ENCODE results near the gene RAB1A.

Gene RAB1A

GRCh38 chr2:65114921-65115320 lies 15.0 kb downstream of the RAB1A start:
- H3K4me2 ChIP-seq (ENCODE audit: low read depth, low read length), result no peak overlapping the region
- no peak overlapping the region for H3K4me3 ChIP-seq (ENCODE audit: low read length)
- no peaks in the 10 kb centered on the region for H3K9me2 ChIP-seq (replicated peaks; ENCODE audit: insufficient read depth, low read length)
- H3K27ac ChIP-seq (ENCODE audit: low read length), result no peak overlapping the region
- no peaks in the 10 kb centered on the region for H3K9me3 ChIP-seq (replicated peaks; ENCODE audit: insufficient read depth, low read length)
- no peak overlapping the region for H2AFZ ChIP-seq (ENCODE audit: low read length)
- DNase-seq, result no peak
- H3K9ac ChIP-seq (ENCODE audit: low read length), result no peak overlapping the region
- peaks cover 60% of the 10 kb centered on the region for H4K20me1 ChIP-seq (ENCODE audit: insufficient read depth, low read length)
- H3K79me2 ChIP-seq (ENCODE audit: low read length), result peaks cover 99% of the 10 kb centered on the region
- no peaks in the 10 kb centered on the region for H3K4me1 ChIP-seq (ENCODE audit: low read length)
- no peaks in the 10 kb centered on the region for H3K36me3 ChIP-seq (replicated peaks; ENCODE audit: insufficient read depth, low read length)
- TF ChIP-seq EZH2phosphoT487 (IDR thresholded peaks at IDR 0.05; ENCODE audit: low read length) (no peak), CTCF (IDR thresholded peaks at IDR 0.05; ENCODE audit: low read length) (no peak), EZH2 (optimal IDR thresholded peaks at IDR 0.05; ENCODE audit: low read depth, low read length) (no peak)
- H3K27me3 ChIP-seq (replicated peaks; ENCODE audit: insufficient read depth, low read length), result no peaks in the 10 kb centered on the region
- no peaks in the 10 kb centered on the region for H3F3A ChIP-seq (ENCODE audit: insufficient read depth, low read length)

- DNase-seq, result no peak
- Histone ChIP-seq H2AFZ (ENCODE audit: low read length) (no peak overlapping the region), H3K9ac (ENCODE audit: low read length) (no peak overlapping the region), H3K9me3 (replicated peaks; ENCODE audit: insufficient read depth, low read length) (no peaks in the 10 kb centered on the region), H3K79me2 (ENCODE audit: low read length) (peaks cover 99% of the 10 kb centered on the region), H3K4me3 (ENCODE audit: low read length) (no peak overlapping the region), H3K4me1 (ENCODE audit: low read length) (no peaks in the 10 kb centered on the region), H3K27ac (ENCODE audit: low read length) (no peak overlapping the region), H4K20me1 (ENCODE audit: insufficient read depth, low read length) (peaks cover 60% of the 10 kb centered on the region), H3K27me3 (replicated peaks; ENCODE audit: insufficient read depth, low read length) (no peaks in the 10 kb centered on the region), H3K4me2 (ENCODE audit: low read depth, low read length) (no peak overlapping the region), H3K9me2 (replicated peaks; ENCODE audit: insufficient read depth, low read length) (no peaks in the 10 kb centered on the region), H3K36me3 (replicated peaks; ENCODE audit: insufficient read depth, low read length) (no peaks in the 10 kb centered on the region), H3F3A (ENCODE audit: insufficient read depth, low read length) (no peaks in the 10 kb centered on the region)
- TF ChIP-seq CTCF (IDR thresholded peaks at IDR 0.05; ENCODE audit: low read length) (no peak), EZH2 (optimal IDR thresholded peaks at IDR 0.05; ENCODE audit: low read depth, low read length) (no peak), EZH2phosphoT487 (IDR thresholded peaks at IDR 0.05; ENCODE audit: low read length) (no peak)
Measured at GRCh38 chr2:65113816-65114215, 16.1 kb downstream of the RAB1A start.

- Histone ChIP-seq H3K9ac (ENCODE audit: low read length) (no peak overlapping the region), H3K9me2 (replicated peaks; ENCODE audit: insufficient read depth, low read length) (no peaks in the 10 kb centered on the region), H3K36me3 (replicated peaks; ENCODE audit: insufficient read depth, low read length) (no peaks in the 10 kb centered on the region), H2AFZ (ENCODE audit: low read length) (no peak overlapping the region), H3K4me1 (ENCODE audit: low read length) (no peaks in the 10 kb centered on the region), H4K20me1 (ENCODE audit: insufficient read depth, low read length) (peaks cover 59% of the 10 kb centered on the region), H3F3A (ENCODE audit: insufficient read depth, low read length) (no peaks in the 10 kb centered on the region), H3K27ac (ENCODE audit: low read length) (no peak overlapping the region), H3K79me2 (ENCODE audit: low read length) (peaks cover 99% of the 10 kb centered on the region), H3K9me3 (replicated peaks; ENCODE audit: insufficient read depth, low read length) (no peaks in the 10 kb centered on the region), H3K4me2 (ENCODE audit: low read depth, low read length) (no peak overlapping the region), H3K27me3 (replicated peaks; ENCODE audit: insufficient read depth, low read length) (no peaks in the 10 kb centered on the region), H3K4me3 (ENCODE audit: low read length) (no peak overlapping the region)
- DNase-seq, result no peak
- TF ChIP-seq CTCF (IDR thresholded peaks at IDR 0.05; ENCODE audit: low read length) (no peak), EZH2 (optimal IDR thresholded peaks at IDR 0.05; ENCODE audit: low read depth, low read length) (no peak), EZH2phosphoT487 (IDR thresholded peaks at IDR 0.05; ENCODE audit: low read length) (no peak)
Measured at GRCh38 chr2:65113229-65113628, 16.7 kb downstream of the RAB1A start.

Data from MM.1S (cell line).